MM.1S (cell line): ENCODE results near the gene FOXD4L6.
"Not testable (repeated sequence)": the region's sequence is repeated elsewhere in the genome, so short reads cannot be mapped to it uniquely, and the experiment has no call there.

ENCODE experiments used
- DNase-seq: peaks from one replicate; pipeline ENCODE4 v3.0.0-alpha.2; 2015
- H2AFZ ChIP-seq: fragments of 300-600 bp; sonication (generic); 2 replicates; pipeline ENCODE4 v1.6.0; 2016; ENCODE audit warnings: antibody characterized with exemption, low read length
- H3F3A ChIP-seq: fragments of 300-600 bp; sonication (generic); 2 replicates; pipeline ENCODE4 v1.6.1; 2016; ENCODE audit warnings: mild to moderate bottlenecking, antibody characterized with exemption, low read length, moderate library complexity, mixed read lengths; ENCODE audit not compliant: insufficient read depth
- H3K27ac ChIP-seq: fragments of 300-600 bp; sonication (generic); 2 replicates; pipeline ENCODE4 v1.5.1; 2016; ENCODE audit warnings: mild to moderate bottlenecking, low read length
- H3K27me3 ChIP-seq: fragments of 300-600 bp; sonication (generic); replicated peaks from 2 replicates; pipeline ENCODE4 v1.6.0; 2016; ENCODE audit warnings: low read length; ENCODE audit not compliant: insufficient read depth
- H3K36me3 ChIP-seq: fragments of 300-600 bp; sonication (generic); replicated peaks from 2 replicates; pipeline ENCODE4 v1.6.1; 2016; ENCODE audit warnings: mild to moderate bottlenecking, low read length, mixed read lengths; ENCODE audit not compliant: insufficient read depth
- H3K4me1 ChIP-seq: fragments of 300-600 bp; sonication (generic); 2 replicates; pipeline ENCODE4 v1.6.1; 2016; ENCODE audit warnings: low read length, mixed read lengths
- H3K4me2 ChIP-seq: fragments of 300-600 bp; sonication (generic); 2 replicates; pipeline ENCODE4 v1.6.0; 2016; ENCODE audit warnings: low read depth, low read length
- H3K4me3 ChIP-seq: fragments of 300-600 bp; sonication (generic); 2 replicates; pipeline ENCODE4 v1.5.1; 2016; ENCODE audit warnings: low read length, mixed read lengths
- H3K79me2 ChIP-seq: fragments of 300-600 bp; sonication (generic); 2 replicates; pipeline ENCODE4 v1.6.1; 2016; ENCODE audit warnings: mixed run types, low read length, mixed read lengths
- H3K9ac ChIP-seq: fragments of 300-600 bp; sonication (generic); 2 replicates; pipeline ENCODE4 v1.6.1; 2016; ENCODE audit warnings: low read length, mixed read lengths
- H3K9me2 ChIP-seq: fragments of 300-600 bp; sonication (generic); replicated peaks from 2 replicates; pipeline ENCODE4 v1.6.1; 2016; ENCODE audit warnings: mild to moderate bottlenecking, low read length, mixed read lengths; ENCODE audit not compliant: insufficient read depth
- H3K9me3 ChIP-seq: fragments of 300-600 bp; sonication (generic); replicated peaks from 2 replicates; pipeline ENCODE4 v1.6.1; 2016; ENCODE audit warnings: mild to moderate bottlenecking, low read length, mixed read lengths; ENCODE audit not compliant: insufficient read depth
- H4K20me1 ChIP-seq: fragments of 300-600 bp; sonication (generic); 2 replicates; pipeline ENCODE4 v1.6.1; 2016; ENCODE audit warnings: mild to moderate bottlenecking, low read length, moderate library complexity, mixed read lengths; ENCODE audit not compliant: insufficient read depth

Gene FOXD4L6

GRCh38 chr9:41086215-41086614 lies 42.3 kb downstream of the FOXD4L6 start:
- not testable (repeated sequence) for H3K4me3 ChIP-seq, H3K9me3 ChIP-seq, H4K20me1 ChIP-seq, H2AFZ ChIP-seq, H3K27me3 ChIP-seq, H3K9me2 ChIP-seq, H3K4me1 ChIP-seq, H3K9ac ChIP-seq, H3K79me2 ChIP-seq, H3F3A ChIP-seq, H3K27ac ChIP-seq, H3K36me3 ChIP-seq
- peak; percentile 14 for DNase-seq
- H3K4me2 ChIP-seq: peak overlapping the region; percentile 43; the same call in 1 of the 2 replicates

- not testable (repeated sequence) for H2AFZ ChIP-seq, H3K4me1 ChIP-seq, H3K9me3 ChIP-seq, DNase-seq, H3K9ac ChIP-seq, H3K9me2 ChIP-seq, H3F3A ChIP-seq, H3K4me3 ChIP-seq, H3K36me3 ChIP-seq, H3K27ac ChIP-seq, H3K27me3 ChIP-seq, H3K79me2 ChIP-seq, H4K20me1 ChIP-seq, H3K4me2 ChIP-seq
Measured at GRCh38 chr9:41082358-41082757, 46.1 kb downstream of the FOXD4L6 start.

GRCh38 chr9:41079464-41079863 lies 49.0 kb downstream of the FOXD4L6 start:
- H3K27me3 ChIP-seq, H3K36me3 ChIP-seq, H3K27ac ChIP-seq, H3K79me2 ChIP-seq, H3K9ac ChIP-seq, H4K20me1 ChIP-seq, H3K4me3 ChIP-seq, H3K9me2 ChIP-seq, H2AFZ ChIP-seq, H3K4me2 ChIP-seq, H3F3A ChIP-seq, H3K4me1 ChIP-seq, H3K9me3 ChIP-seq, DNase-seq: not testable (repeated sequence)

- not testable (repeated sequence) for H3K27me3 ChIP-seq, H3K27ac ChIP-seq, H3F3A ChIP-seq, H3K79me2 ChIP-seq, H3K4me1 ChIP-seq, DNase-seq, H4K20me1 ChIP-seq, H3K36me3 ChIP-seq, H2AFZ ChIP-seq, H3K9me2 ChIP-seq, H3K4me2 ChIP-seq, H3K9me3 ChIP-seq, H3K9ac ChIP-seq, H3K4me3 ChIP-seq
Measured at GRCh38 chr9:41077586-41077985, 50.9 kb downstream of the FOXD4L6 start.
